ENCODE results near the gene MEX3B. TPM values are rescaled to one million over a fixed set of nuclear protein-coding genes. Genes with fewer than 3 reads are reported as not detected.

The MEX3B gene
- total RNA-seq, 2 donors from 2014 or later, result 0.68 to 5.6 TPM

- DNase-seq (ENCODE audit: low spot score) (no peak), ATAC-seq (ENCODE audit: insufficient number of reproducible peaks, low FRiP score, low read depth) (no peak)
- H3K4me1 ChIP-seq (ENCODE audit: control insufficient read depth in 1 of 2, low read depth in 2 of 2), result peaks cover 5 to 16% of the 10 kb centered on the region in 2 donors
- TF ChIP-seq, protein P1, sequence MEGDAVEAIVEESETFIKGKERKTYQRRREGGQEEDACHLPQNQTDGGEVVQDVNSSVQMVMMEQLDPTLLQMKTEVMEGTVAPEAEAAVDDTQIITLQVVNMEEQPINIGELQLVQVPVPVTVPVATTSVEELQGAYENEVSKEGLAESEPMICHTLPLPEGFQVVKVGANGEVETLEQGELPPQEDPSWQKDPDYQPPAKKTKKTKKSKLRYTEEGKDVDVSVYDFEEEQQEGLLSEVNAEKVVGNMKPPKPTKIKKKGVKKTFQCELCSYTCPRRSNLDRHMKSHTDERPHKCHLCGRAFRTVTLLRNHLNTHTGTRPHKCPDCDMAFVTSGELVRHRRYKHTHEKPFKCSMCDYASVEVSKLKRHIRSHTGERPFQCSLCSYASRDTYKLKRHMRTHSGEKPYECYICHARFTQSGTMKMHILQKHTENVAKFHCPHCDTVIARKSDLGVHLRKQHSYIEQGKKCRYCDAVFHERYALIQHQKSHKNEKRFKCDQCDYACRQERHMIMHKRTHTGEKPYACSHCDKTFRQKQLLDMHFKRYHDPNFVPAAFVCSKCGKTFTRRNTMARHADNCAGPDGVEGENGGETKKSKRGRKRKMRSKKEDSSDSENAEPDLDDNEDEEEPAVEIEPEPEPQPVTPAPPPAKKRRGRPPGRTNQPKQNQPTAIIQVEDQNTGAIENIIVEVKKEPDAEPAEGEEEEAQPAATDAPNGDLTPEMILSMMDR (IDR thresholded peaks at IDR 0.05), result no peak
- no peaks in the 10 kb centered on the region for H3K9me3 ChIP-seq
- no peaks in the 10 kb centered on the region for H3K27me3 ChIP-seq (replicated peaks; ENCODE audit: insufficient read depth)
- H3K27ac ChIP-seq, result no peak overlapping the region
- peak overlapping the region; percentile 96 for H3K4me3 ChIP-seq
- no peaks in the 10 kb centered on the region for H3K36me3 ChIP-seq
Measured at GRCh38 chr15:82047453-82048400, 1.9 kb upstream of the MEX3B start.

GRCh38 chr15:82046666-82047452, 1.0 kb upstream of the MEX3B start:
- TF ChIP-seq, protein P1 (IDR thresholded peaks at IDR 0.05), result peak; percentile 65
- H3K4me1 ChIP-seq (ENCODE audit: control insufficient read depth in 1 of 2, low read depth in 2 of 2), result peaks cover 5 to 16% of the 10 kb centered on the region in 2 donors
- H3K4me3 ChIP-seq, result peak overlapping the region; percentile 96
- H3K36me3 ChIP-seq, result no peaks in the 10 kb centered on the region
- H3K27ac ChIP-seq, result peak overlapping the region; percentile 75 to 94
- peak; percentile 71 for ATAC-seq (ENCODE audit: insufficient number of reproducible peaks, low FRiP score, low read depth)
- peak; percentile 55 for DNase-seq (ENCODE audit: low spot score)
- H3K9me3 ChIP-seq, result no peaks in the 10 kb centered on the region
- no peaks in the 10 kb centered on the region for H3K27me3 ChIP-seq (replicated peaks; ENCODE audit: insufficient read depth)

DNA sequence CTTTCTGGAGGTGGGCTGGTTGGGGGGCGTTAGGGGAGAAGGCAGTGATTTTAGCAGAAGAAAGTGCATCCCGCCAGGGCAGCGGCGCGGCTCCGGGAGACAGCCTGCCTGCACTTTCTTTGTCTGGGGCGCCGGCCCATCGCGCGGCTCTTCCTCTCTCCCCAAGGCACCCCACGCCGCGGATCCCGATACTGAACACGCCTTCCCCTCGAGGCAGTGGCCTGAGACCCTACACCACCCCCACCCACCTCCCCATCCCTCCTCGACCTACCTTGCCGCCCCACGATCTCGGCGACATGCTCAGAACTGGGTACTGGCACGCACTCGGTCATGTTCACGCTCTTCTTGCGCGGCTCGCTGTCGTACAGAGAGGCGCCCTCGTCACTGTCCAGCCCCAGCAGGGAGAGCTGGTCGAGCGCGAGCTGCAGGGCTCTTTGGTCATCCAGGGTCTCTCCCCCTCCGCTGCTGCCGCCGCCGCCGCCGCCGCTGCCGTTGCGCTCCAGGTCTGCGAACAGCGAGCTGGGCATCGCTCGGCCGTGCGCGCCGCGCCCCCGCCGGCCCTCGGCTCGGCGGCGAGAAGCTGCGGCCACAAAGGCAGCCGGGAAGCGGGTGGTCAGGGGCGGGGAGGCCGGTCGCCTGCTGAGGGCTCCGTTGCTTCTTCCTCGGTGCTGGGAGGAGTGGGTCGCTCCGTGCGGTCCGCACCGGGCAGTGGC, 483 bp downstream of the MEX3B start:
- Histone ChIP-seq H3K27ac (peak overlapping the region; percentile 48 to 65), H3K36me3 (no peaks in the 10 kb centered on the region), H3K4me1 (ENCODE audit: control insufficient read depth in 1 of 2, low read depth in 2 of 2) (peaks cover 5 to 19% of the 10 kb centered on the region in 2 donors), H3K4me3 (peak overlapping the region; percentile 96), H3K27me3 (replicated peaks; ENCODE audit: insufficient read depth) (no peaks in the 10 kb centered on the region), H3K9me3 (no peaks in the 10 kb centered on the region)
- TF ChIP-seq, protein P1 (IDR thresholded peaks at IDR 0.05), result no peak
- DNase-seq (ENCODE audit: low spot score), result no peak
- no peak for ATAC-seq (ENCODE audit: insufficient number of reproducible peaks, low FRiP score, low read depth)

DNA sequence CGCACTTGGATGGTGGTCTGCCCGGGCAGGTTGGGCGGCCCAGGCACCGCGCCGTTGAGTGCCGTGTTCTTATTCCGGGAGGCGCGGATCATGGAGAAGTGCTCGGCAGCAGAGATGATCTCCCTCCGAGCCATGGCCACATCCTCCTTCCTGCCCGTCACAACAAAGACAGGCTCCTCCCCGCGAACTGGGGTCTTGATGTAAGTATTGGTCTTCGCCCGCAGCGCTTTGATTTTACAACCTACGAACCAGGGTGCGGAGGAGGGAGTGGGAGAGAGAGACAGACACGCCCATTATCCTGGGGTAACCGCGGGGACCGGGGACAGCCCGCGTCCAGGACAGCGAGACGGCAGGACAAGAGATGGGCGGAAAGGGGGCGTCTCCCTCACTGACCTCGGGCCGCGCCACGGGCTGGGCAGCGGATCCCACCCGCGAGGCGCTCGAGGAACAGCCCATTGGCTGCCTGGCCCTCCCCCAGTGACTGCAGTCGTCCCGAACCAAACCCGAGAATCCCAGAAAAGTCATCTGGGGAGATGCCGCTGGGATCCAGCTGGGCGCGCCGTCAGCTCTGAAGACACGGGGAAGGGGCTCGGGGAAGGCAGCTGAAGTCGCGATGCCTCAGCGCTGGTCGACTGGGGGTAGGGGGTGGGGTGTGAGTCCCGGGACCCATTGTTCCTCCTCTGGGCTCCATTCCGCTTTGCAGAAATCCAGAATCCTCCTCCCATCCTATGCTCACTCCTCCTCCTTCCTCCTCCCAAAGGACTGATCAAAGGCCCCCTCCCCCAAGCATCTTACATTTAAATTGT, 1.2 kb downstream of the MEX3B start:
- H3K4me1 ChIP-seq (ENCODE audit: control insufficient read depth in 1 of 2, low read depth in 2 of 2), result peaks cover 5 to 20% of the 10 kb centered on the region in 2 donors
- TF ChIP-seq, protein P1 (IDR thresholded peaks at IDR 0.05), result no peak
- no peaks in the 10 kb centered on the region for H3K9me3 ChIP-seq
- ATAC-seq (ENCODE audit: insufficient number of reproducible peaks, low FRiP score, low read depth) (no peak), DNase-seq (ENCODE audit: low spot score) (no peak)
- no peaks in the 10 kb centered on the region for H3K36me3 ChIP-seq
- peak overlapping the region; percentile 96 for H3K4me3 ChIP-seq
- H3K27me3 ChIP-seq (replicated peaks; ENCODE audit: insufficient read depth), result no peaks in the 10 kb centered on the region
- H3K27ac ChIP-seq, result no peak overlapping the region

All from thoracic aorta (tissue), 2 donors.